ENCODE measurements around the gene ACAP1. TPM values are rescaled to one million over a fixed set of nuclear protein-coding genes. Genes with fewer than 3 reads are reported as not detected.

Gene ACAP1
- total RNA-seq, 1 experiment from 2014 or later = 58.6 TPM

DNA sequence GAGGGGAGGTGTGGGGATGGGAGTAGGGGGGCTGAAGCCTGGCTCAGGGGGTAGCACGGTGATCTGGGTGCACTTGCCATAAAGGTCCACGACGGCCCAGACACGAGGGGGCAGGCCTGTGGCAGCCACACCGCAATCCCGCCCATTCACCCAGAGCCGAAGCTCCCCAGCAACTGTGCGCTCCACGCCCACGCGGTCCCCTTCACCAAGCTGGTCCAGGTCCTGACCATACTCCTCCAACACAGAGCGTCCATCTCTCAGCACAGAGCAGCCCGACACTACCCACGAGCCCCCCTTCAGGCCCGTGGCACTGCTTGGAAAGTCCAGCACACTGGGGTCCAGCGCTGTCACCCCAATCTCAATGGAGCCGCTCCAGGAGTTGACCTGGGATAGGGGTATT is 8.8 kb upstream of the ACAP1 start (continued):
- TF ChIP-seq, protein P1, sequence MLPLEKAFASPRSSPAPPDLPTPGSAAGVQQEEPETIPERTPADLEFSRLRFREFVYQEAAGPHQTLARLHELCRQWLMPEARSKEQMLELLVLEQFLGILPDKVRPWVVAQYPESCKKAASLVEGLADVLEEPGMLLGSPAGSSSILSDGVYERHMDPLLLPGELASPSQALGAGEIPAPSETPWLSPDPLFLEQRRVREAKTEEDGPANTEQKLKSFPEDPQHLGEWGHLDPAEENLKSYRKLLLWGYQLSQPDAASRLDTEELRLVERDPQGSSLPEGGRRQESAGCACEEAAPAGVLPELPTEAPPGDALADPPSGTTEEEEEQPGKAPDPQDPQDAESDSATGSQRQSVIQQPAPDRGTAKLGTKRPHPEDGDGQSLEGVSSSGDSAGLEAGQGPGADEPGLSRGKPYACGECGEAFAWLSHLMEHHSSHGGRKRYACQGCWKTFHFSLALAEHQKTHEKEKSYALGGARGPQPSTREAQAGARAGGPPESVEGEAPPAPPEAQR (CRISPR knock-in tag; IDR thresholded peaks at IDR 0.05) = no peak
- TF ChIP-seq ATF1 (CRISPR knock-in tag; IDR thresholded peaks at IDR 0.05) = no peak
- TF ChIP-seq, protein P2, sequence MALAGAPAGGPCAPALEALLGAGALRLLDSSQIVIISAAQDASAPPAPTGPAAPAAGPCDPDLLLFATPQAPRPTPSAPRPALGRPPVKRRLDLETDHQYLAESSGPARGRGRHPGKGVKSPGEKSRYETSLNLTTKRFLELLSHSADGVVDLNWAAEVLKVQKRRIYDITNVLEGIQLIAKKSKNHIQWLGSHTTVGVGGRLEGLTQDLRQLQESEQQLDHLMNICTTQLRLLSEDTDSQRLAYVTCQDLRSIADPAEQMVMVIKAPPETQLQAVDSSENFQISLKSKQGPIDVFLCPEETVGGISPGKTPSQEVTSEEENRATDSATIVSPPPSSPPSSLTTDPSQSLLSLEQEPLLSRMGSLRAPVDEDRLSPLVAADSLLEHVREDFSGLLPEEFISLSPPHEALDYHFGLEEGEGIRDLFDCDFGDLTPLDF (CRISPR knock-in tag; IDR thresholded peaks at IDR 0.05) = no peak
- no peak for TF ChIP-seq EMX1 (CRISPR knock-in tag; IDR thresholded peaks at IDR 0.05)

DNA sequence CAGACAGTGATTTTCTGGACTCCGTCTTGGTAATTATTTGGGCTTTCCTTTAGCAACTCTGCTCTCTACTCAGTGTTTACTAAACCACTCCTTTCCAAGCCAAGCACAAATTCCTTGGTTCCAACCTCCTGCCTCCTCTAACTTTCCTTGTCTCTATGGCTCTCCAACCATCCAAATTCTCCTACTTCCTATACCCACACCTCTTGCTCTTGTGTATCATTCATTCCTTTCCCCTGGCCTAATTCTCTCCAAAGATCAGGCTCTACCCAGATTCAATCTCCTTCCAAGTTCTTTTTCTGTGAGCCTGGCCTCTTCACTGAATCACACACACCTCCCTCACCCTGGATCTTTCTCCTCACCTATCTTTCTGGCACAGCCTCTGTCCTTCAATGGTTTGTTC is 8.3 kb upstream of the ACAP1 start:
- DNase-seq (ENCODE audit: low spot score) (no peak), ATAC-seq (no peak)
- H3K9me3 Mint-ChIP-seq = no peaks in the 10 kb centered on the region
- peaks cover 24% of the 10 kb centered on the region for H3K4me1 Mint-ChIP-seq
- POLR2A ChIA-PET = no interaction called here
- no peak for TF ChIP-seq PRRX2 (CRISPR knock-in tag; IDR thresholded peaks at IDR 0.05)
- peak overlapping the region; percentile 93 for H3K4me3 Mint-ChIP-seq
- peaks cover 17% of the 10 kb centered on the region for H3K36me3 Mint-ChIP-seq
- H3K27ac Mint-ChIP-seq = peak overlapping the region; percentile 20; the same call in 1 of the 2 replicates
- no peaks in the 10 kb centered on the region for H3K27me3 Mint-ChIP-seq (ENCODE audit: low read depth)
- CTCF ChIA-PET = no interaction called here

DNA sequence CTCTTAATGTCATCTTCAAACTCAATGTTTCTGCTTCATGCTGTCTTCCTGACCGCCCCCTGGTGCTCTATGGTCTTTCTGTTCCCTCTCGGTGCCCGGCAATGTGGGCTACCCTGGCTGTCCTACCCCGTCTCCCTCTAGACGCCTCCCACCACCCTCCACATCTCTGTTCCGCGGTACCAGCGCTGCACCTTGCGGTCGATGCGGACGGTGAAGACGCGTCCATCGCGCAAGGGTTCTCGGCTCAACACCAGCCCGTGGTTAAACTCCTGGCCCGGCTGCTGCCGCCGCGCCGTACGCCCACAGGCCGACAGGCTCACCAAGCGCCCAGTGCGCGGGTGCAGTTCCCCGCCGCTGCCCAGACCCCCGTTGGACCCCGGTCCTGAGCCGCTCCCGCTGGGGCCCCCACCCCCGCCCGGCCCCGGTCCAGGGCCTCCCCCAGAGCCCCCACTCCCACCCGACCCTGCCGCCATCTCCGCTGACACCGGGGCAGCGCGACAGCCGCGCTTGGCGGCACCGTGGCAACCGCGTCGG is 7.4 kb upstream of the ACAP1 start, which contains the start of gene NEURL4:
TSS of gene NEURL4 (minus strand) at position 496 of the 534 bp plus-strand sequence. CDS start at position 473, 23 bp downstream.
- DNase-seq (ENCODE audit: low spot score) (peak; percentile 38), ATAC-seq (peak; percentile 2)
- Mint-ChIP-seq H3K9me3 (no peaks in the 10 kb centered on the region), H3K27ac (peak within 1 kb of the TSS; percentile 100), H3K27me3 (ENCODE audit: low read depth) (no peaks in the 10 kb centered on the region), H3K36me3 (peaks cover 12% of the 10 kb centered on the region), H3K4me1 (peaks cover 24% of the 10 kb centered on the region), H3K4me3 (peak within 1 kb of the TSS; percentile 93)
- 0 out of 2 replicates have a peak, but pooled peaks have one; percentile 12 for TF ChIP-seq SMAD3 (CRISPR knock-in tag; IDR thresholded peaks at IDR 0.05; ENCODE audit: borderline replicate concordance)
- 0 out of 2 replicates have a peak, but pooled peaks have one; percentile 11 for TF ChIP-seq NR3C1 (CRISPR knock-in tag; conservative IDR thresholded peaks at IDR 0.05; ENCODE audit: low read depth)
- TF ChIP-seq, protein P3, sequence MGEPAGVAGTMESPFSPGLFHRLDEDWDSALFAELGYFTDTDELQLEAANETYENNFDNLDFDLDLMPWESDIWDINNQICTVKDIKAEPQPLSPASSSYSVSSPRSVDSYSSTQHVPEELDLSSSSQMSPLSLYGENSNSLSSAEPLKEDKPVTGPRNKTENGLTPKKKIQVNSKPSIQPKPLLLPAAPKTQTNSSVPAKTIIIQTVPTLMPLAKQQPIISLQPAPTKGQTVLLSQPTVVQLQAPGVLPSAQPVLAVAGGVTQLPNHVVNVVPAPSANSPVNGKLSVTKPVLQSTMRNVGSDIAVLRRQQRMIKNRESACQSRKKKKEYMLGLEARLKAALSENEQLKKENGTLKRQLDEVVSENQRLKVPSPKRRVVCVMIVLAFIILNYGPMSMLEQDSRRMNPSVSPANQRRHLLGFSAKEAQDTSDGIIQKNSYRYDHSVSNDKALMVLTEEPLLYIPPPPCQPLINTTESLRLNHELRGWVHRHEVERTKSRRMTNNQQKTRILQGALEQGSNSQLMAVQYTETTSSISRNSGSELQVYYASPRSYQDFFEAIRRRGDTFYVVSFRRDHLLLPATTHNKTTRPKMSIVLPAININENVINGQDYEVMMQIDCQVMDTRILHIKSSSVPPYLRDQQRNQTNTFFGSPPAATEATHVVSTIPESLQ (CRISPR knock-in tag; IDR thresholded peaks at IDR 0.05) = no peak
- ChIA-PET POLR2A (interaction anchor here (0.8 to 2.0 kb wide), 14 partner anchors 8 to 358 kb away, joined by 3 to 21 read pairs (median 4); partner anchors contain the start of genes GPS2, MPDU1, PHF23 and TMEM102), CTCF (interaction anchor here (0.6 to 2.2 kb wide), 23 partner anchors 14 to 590 kb away, joined by 3 to 27 read pairs (median 5); partner anchors contain the start of genes GABARAP, GPS2, PLSCR3 and SLC2A4)

DNA sequence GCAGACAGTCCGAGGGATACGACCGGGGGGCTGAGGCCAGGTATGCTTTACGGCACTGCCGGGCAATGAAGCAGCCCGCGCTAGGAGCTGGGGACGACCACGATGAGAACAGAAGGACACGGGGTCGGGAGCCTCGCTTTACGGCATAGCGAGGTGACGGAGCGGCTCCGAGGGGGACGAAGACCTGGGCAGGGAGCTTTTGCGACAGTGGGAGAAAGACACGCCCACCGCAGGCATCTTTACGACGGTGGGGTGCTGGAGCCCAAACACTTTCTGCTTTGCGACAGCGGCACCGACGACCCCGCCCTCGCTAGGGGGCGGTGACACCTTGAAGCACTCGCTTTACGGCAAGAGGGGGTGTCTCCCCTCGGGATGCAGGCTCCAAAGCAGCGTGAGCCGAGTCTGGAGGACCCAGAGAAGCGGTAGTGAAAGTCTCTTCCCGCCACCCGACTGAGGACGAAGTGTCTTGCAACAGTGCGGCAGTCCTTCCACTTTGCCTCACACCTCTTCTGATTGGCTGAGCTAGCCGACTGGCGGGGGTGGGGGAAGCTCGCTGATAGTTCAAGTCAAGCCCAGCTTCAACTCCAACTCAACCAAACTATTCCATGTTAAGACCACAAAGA is 6.8 kb upstream of the ACAP1 start:
- DNase-seq (ENCODE audit: low spot score) (peak; percentile 98), ATAC-seq (peak; percentile 73)
- Mint-ChIP-seq H3K4me3 (peak overlapping the region; percentile 93), H3K27me3 (ENCODE audit: low read depth) (no peaks in the 10 kb centered on the region), H3K36me3 (peaks cover 7% of the 10 kb centered on the region), H3K4me1 (peaks cover 24% of the 10 kb centered on the region), H3K9me3 (no peaks in the 10 kb centered on the region), H3K27ac (peak overlapping the region; percentile 100)
- ChIA-PET CTCF (interaction anchor here (0.5 to 2.2 kb wide), 36 partner anchors 8 to 589 kb away, joined by 3 to 27 read pairs (median 4); partner anchors contain the start of genes ACADVL, DLG4, GABARAP and GPS2), POLR2A (interaction anchor here (0.7 to 2.0 kb wide), 21 partner anchors 9 to 357 kb away, joined by 3 to 21 read pairs (median 4); partner anchors contain the start of genes ACADVL, CHRNB1, DLG4 and GPS2)
- TF ChIP-seq GTF2I (CRISPR knock-in tag; conservative IDR thresholded peaks at IDR 0.05) = no peak
- no peak for TF ChIP-seq KAT7 (CRISPR knock-in tag; IDR thresholded peaks at IDR 0.05; ENCODE audit: borderline replicate concordance)
- TF ChIP-seq, protein P4, sequence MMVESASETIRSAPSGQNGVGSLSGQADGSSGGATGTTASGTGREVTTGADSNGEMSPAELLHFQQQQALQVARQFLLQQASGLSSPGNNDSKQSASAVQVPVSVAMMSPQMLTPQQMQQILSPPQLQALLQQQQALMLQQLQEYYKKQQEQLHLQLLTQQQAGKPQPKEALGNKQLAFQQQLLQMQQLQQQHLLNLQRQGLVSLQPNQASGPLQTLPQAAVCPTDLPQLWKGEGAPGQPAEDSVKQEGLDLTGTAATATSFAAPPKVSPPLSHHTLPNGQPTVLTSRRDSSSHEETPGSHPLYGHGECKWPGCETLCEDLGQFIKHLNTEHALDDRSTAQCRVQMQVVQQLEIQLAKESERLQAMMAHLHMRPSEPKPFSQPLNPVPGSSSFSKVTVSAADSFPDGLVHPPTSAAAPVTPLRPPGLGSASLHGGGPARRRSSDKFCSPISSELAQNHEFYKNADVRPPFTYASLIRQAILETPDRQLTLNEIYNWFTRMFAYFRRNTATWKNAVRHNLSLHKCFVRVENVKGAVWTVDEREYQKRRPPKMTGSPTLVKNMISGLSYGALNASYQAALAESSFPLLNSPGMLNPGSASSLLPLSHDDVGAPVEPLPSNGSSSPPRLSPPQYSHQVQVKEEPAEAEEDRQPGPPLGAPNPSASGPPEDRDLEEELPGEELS (CRISPR knock-in tag; IDR thresholded peaks at IDR 0.05) = no peak; the same call in 1 of the 2 replicates
- TF ChIP-seq, protein P5, sequence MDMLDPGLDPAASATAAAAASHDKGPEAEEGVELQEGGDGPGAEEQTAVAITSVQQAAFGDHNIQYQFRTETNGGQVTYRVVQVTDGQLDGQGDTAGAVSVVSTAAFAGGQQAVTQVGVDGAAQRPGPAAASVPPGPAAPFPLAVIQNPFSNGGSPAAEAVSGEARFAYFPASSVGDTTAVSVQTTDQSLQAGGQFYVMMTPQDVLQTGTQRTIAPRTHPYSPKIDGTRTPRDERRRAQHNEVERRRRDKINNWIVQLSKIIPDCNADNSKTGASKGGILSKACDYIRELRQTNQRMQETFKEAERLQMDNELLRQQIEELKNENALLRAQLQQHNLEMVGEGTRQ (CRISPR knock-in tag; IDR thresholded peaks at IDR 0.05) = peak; percentile 74
- TF ChIP-seq, protein P6, sequence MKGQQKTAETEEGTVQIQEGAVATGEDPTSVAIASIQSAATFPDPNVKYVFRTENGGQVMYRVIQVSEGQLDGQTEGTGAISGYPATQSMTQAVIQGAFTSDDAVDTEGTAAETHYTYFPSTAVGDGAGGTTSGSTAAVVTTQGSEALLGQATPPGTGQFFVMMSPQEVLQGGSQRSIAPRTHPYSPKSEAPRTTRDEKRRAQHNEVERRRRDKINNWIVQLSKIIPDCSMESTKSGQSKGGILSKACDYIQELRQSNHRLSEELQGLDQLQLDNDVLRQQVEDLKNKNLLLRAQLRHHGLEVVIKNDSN (CRISPR knock-in tag; IDR thresholded peaks at IDR 0.05) = peak; percentile 59
- TF ChIP-seq TEAD1 (CRISPR knock-in tag; IDR thresholded peaks at IDR 0.05) = no peak
- TF ChIP-seq, protein P7, sequence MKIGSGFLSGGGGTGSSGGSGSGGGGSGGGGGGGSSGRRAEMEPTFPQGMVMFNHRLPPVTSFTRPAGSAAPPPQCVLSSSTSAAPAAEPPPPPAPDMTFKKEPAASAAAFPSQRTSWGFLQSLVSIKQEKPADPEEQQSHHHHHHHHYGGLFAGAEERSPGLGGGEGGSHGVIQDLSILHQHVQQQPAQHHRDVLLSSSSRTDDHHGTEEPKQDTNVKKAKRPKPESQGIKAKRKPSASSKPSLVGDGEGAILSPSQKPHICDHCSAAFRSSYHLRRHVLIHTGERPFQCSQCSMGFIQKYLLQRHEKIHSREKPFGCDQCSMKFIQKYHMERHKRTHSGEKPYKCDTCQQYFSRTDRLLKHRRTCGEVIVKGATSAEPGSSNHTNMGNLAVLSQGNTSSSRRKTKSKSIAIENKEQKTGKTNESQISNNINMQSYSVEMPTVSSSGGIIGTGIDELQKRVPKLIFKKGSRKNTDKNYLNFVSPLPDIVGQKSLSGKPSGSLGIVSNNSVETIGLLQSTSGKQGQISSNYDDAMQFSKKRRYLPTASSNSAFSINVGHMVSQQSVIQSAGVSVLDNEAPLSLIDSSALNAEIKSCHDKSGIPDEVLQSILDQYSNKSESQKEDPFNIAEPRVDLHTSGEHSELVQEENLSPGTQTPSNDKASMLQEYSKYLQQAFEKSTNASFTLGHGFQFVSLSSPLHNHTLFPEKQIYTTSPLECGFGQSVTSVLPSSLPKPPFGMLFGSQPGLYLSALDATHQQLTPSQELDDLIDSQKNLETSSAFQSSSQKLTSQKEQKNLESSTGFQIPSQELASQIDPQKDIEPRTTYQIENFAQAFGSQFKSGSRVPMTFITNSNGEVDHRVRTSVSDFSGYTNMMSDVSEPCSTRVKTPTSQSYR (CRISPR knock-in tag; IDR thresholded peaks at IDR 0.05) = 0 out of 2 replicates have a peak, but pooled peaks have one; percentile 50
